ENCODE results near the gene MTURN.

GRCh38 chr7:30088362-30088761, 46.4 kb upstream of the MTURN start:
- TF ChIP-seq CTCF (optimal IDR thresholded peaks at IDR 0.05 in 1 of 3, IDR thresholded peaks at IDR 0.05 in 1 of 3, conservative IDR thresholded peaks at IDR 0.05 in 1 of 3; ENCODE audit: extremely low read depth in 1 of 3, insufficient read depth in 2 of 3, low read length in 3 of 3), result no peak
- TF ChIP-seq EZH2 (IDR thresholded peaks at IDR 0.05; ENCODE audit: low read length), result no peak
